SK-N-SH treated with all-trans-retinoic acid at 6 μM for 48 hours (cell line): Measurements from ENCODE around the gene DTNBP1.

Experiments used
- ATAC-seq: fragments of 200-7000 bp; cut with Tn5 transposase; 3 replicates; pipeline ENCODE4 v1.9.1; 2020; ENCODE audit warnings: mild to moderate bottlenecking, moderate library complexity
- BACH2 ChIP-seq: fragments of 250-450 bp; sonication (Bioruptor Pico); IDR thresholded peaks from 2 replicates; pipeline ENCODE4 v1.9.0; 2021; ENCODE audit warnings: mild to moderate bottlenecking, borderline replicate concordance
- CREB5 ChIP-seq: fragments of 250-450 bp; sonication (Bioruptor Pico); IDR thresholded peaks from 2 replicates; pipeline ENCODE4 v1.5.1; 2020; ENCODE audit warnings: low read depth, mild to moderate bottlenecking, moderate library complexity
- CSDC2 ChIP-seq: fragments of 250-450 bp; sonication (Bioruptor Pico); IDR thresholded peaks from 2 replicates; pipeline ENCODE4 v1.5.0; 2020; ENCODE audit warnings: mild to moderate bottlenecking, moderate library complexity
- CSRNP3 ChIP-seq: fragments of 250-450 bp; sonication (Bioruptor Pico); IDR thresholded peaks from 2 replicates; pipeline ENCODE4 v1.5.1; 2021; ENCODE audit warnings: mild to moderate bottlenecking, moderate library complexity
- ESRRG ChIP-seq: fragments of 250-450 bp; sonication (Bioruptor Pico); IDR thresholded peaks from 2 replicates; pipeline ENCODE4 v1.6.1; 2021; ENCODE audit warnings: mild to moderate bottlenecking
- GLIS3 ChIP-seq: fragments of 250-450 bp; sonication (Bioruptor Pico); IDR thresholded peaks from 2 replicates; pipeline ENCODE4 v1.5.0; 2020; ENCODE audit warnings: mild to moderate bottlenecking, moderate library complexity
- ISL1 ChIP-seq: fragments of 250-450 bp; sonication (Bioruptor Pico); IDR thresholded peaks from 2 replicates; pipeline ENCODE4 v2.1.2; 2022; ENCODE audit warnings: mild to moderate bottlenecking, moderate library complexity
- PATZ1 ChIP-seq: fragments of 250-450 bp; sonication (Bioruptor Pico); IDR thresholded peaks from 2 replicates; pipeline ENCODE4 v1.8.0; 2020; ENCODE audit warnings: mild to moderate bottlenecking, moderate library complexity, borderline replicate concordance
- POU6F1 ChIP-seq: fragments of 250-450 bp; sonication (Bioruptor Pico); IDR thresholded peaks from 2 replicates; pipeline ENCODE4 v1.8.0; 2021; ENCODE audit warnings: low read depth, mild to moderate bottlenecking, moderate library complexity, borderline replicate concordance
- PPARA ChIP-seq: fragments of 250-450 bp; sonication (Bioruptor Pico); IDR thresholded peaks from 2 replicates; pipeline ENCODE4 v1.5.0; 2020; ENCODE audit warnings: mild to moderate bottlenecking, borderline replicate concordance
- RARB ChIP-seq: fragments of 250-450 bp; sonication (Bioruptor Pico); IDR thresholded peaks from 2 replicates; pipeline ENCODE4 v1.8.0; 2021; ENCODE audit warnings: mild to moderate bottlenecking, moderate library complexity
- SNAI2 ChIP-seq: fragments of 250-450 bp; sonication (Bioruptor Pico); IDR thresholded peaks from 2 replicates; pipeline ENCODE4 v1.5.0; 2020; ENCODE audit warnings: mild to moderate bottlenecking, moderate library complexity
- TCF4 ChIP-seq: fragments of 250-450 bp; sonication (Bioruptor Pico); IDR thresholded peaks from 2 replicates; pipeline ENCODE4 v1.8.0; 2021; ENCODE audit warnings: mild to moderate bottlenecking, moderate library complexity, borderline replicate concordance
- TOX ChIP-seq: fragments of 250-450 bp; sonication (Bioruptor Pico); IDR thresholded peaks from 2 replicates; pipeline ENCODE4 v1.8.0; 2021; ENCODE audit warnings: mild to moderate bottlenecking, moderate library complexity, borderline replicate concordance
- TSHZ2 ChIP-seq: fragments of 250-450 bp; sonication (Bioruptor Pico); IDR thresholded peaks from 2 replicates; pipeline ENCODE4 v1.5.0; 2020; ENCODE audit warnings: mild to moderate bottlenecking, moderate library complexity
- ZC3H10 ChIP-seq: fragments of 250-450 bp; sonication (Bioruptor Pico); IDR thresholded peaks from 2 replicates; pipeline ENCODE4 v1.5.1; 2021; ENCODE audit warnings: mild to moderate bottlenecking, moderate library complexity
- ZFP3 ChIP-seq: fragments of 250-450 bp; sonication (Bioruptor Pico); IDR thresholded peaks from 2 replicates; pipeline ENCODE4 v1.5.0; 2020; ENCODE audit warnings: mild to moderate bottlenecking, moderate library complexity
- ZFP30 ChIP-seq: fragments of 450-650 bp; formaldehyde crosslinking; IDR thresholded peaks from 2 replicates; pipeline ENCODE4 v1.5.0; 2022; ENCODE audit warnings: mild to moderate bottlenecking, moderate library complexity
- ZNF565 ChIP-seq: fragments of 450-650 bp; formaldehyde crosslinking; conservative IDR thresholded peaks from 2 replicates; pipeline ENCODE4 v1.5.0; 2020; ENCODE audit warnings: low read depth, mild to moderate bottlenecking, moderate library complexity
- ZNF8 ChIP-seq: fragments of 450-650 bp; formaldehyde crosslinking; IDR thresholded peaks from 2 replicates; pipeline ENCODE4 v1.5.0; 2020; ENCODE audit warnings: mild to moderate bottlenecking, moderate library complexity

The DTNBP1 gene

GRCh38 chr6:15528870-15529269 lies 134.0 kb downstream of the DTNBP1 start:
- no peak for ATAC-seq
- no peak for TF ChIP-seq CSDC2 (CRISPR knock-in tag)
- no peak for TF ChIP-seq SNAI2

- TF ChIP-seq CREB5 (CRISPR knock-in tag) (no peak), TOX (CRISPR knock-in tag) (no peak), GLIS3 (no peak), POU6F1 (CRISPR knock-in tag) (no peak), CSRNP3 (CRISPR knock-in tag) (no peak), PATZ1 (CRISPR knock-in tag) (no peak), TCF4 (no peak), ZNF8 (no peak), TSHZ2 (no peak), ZFP3 (CRISPR knock-in tag) (no peak), ISL1 (CRISPR knock-in tag) (no peak), RARB (CRISPR knock-in tag) (no peak)
Measured at GRCh38 chr6:15527838-15528617, 134.8 kb downstream of the DTNBP1 start.

GRCh38 chr6:15526212-15526701 lies 136.6 kb downstream of the DTNBP1 start:
- no peak for ATAC-seq
- TF ChIP-seq ISL1 (CRISPR knock-in tag) = no peak
- TF ChIP-seq ZFP3 (CRISPR knock-in tag) = no peak
- no peak for TF ChIP-seq SNAI2
- no peak for TF ChIP-seq ESRRG (CRISPR knock-in tag)
- no peak for TF ChIP-seq CREB5 (CRISPR knock-in tag)
- TF ChIP-seq PPARA (CRISPR knock-in tag) = no peak
- no peak for TF ChIP-seq RARB (CRISPR knock-in tag)
- no peak for TF ChIP-seq TOX (CRISPR knock-in tag)
- TF ChIP-seq ZNF8 = no peak
- no peak for TF ChIP-seq BACH2 (CRISPR knock-in tag)
- no peak for TF ChIP-seq ZC3H10 (CRISPR knock-in tag)
- TF ChIP-seq CSRNP3 (CRISPR knock-in tag) = no peak
- no peak for TF ChIP-seq POU6F1 (CRISPR knock-in tag)
- TF ChIP-seq CSDC2 (CRISPR knock-in tag) = no peak
- no peak for TF ChIP-seq ZFP30 (CRISPR knock-in tag)
- no peak for TF ChIP-seq ZNF565 (CRISPR knock-in tag)

More at GRCh38 chr6:15527838-15528617, 134.8 kb downstream of the DTNBP1 start:
- no peak for ATAC-seq
